ENCODE results near the gene COQ8A.

The COQ8A gene

GRCh38 chr1:226908419-226908818 is 31.7 kb upstream of the COQ8A start:
- DNase-seq (ENCODE audit: insufficient read length, low spot score): no peak
- no peak for FAIRE-seq
- TF ChIP-seq CTCF (IDR thresholded peaks at IDR 0.05; ENCODE audit: insufficient read depth, missing control alignments): no peak

- TF ChIP-seq CTCF (IDR thresholded peaks at IDR 0.05; ENCODE audit: insufficient read depth, missing control alignments): no peak
- FAIRE-seq (no peak), DNase-seq (ENCODE audit: insufficient read length, low spot score) (no peak)
These were observed 31.2 kb upstream of the COQ8A start for GRCh38 chr1:226908913-226909312.

- FAIRE-seq: no peak
- DNase-seq (ENCODE audit: insufficient read length, low spot score): peak; percentile 58
- TF ChIP-seq CTCF (IDR thresholded peaks at IDR 0.05; ENCODE audit: insufficient read depth, missing control alignments): peak; percentile 82
These were observed 27.4 kb upstream of the COQ8A start for GRCh38 chr1:226912587-226913176.

GRCh38 chr1:226915672-226915995 is 24.5 kb upstream of the COQ8A start:
- DNase-seq (ENCODE audit: insufficient read length, low spot score) (no peak), FAIRE-seq (no peak)
- TF ChIP-seq CTCF (IDR thresholded peaks at IDR 0.05; ENCODE audit: insufficient read depth, missing control alignments): no peak

- FAIRE-seq (no peak), DNase-seq (ENCODE audit: insufficient read length, low spot score) (no peak)
- no peak for TF ChIP-seq CTCF (IDR thresholded peaks at IDR 0.05; ENCODE audit: insufficient read depth, missing control alignments)
These were observed 23.6 kb upstream of the COQ8A start for GRCh38 chr1:226916497-226916896.

- FAIRE-seq: no peak
- no peak for DNase-seq (ENCODE audit: insufficient read length, low spot score)
- TF ChIP-seq CTCF (IDR thresholded peaks at IDR 0.05; ENCODE audit: insufficient read depth, missing control alignments): no peak
These were observed 20.5 kb upstream of the COQ8A start for GRCh38 chr1:226919587-226919986.

- no peak for DNase-seq (ENCODE audit: insufficient read length, low spot score)
- no peak for FAIRE-seq
- no peak for TF ChIP-seq CTCF (IDR thresholded peaks at IDR 0.05; ENCODE audit: insufficient read depth, missing control alignments)
These were observed 20.1 kb upstream of the COQ8A start for GRCh38 chr1:226919995-226920394.

Data from D721Med (cell line).